LNCaP clone FGC (cell line): ENCODE data around the gene ERBB2.

ENCODE experiments used
- DNase-seq: peaks from one replicate; pipeline ENCODE4 v3.0.0-alpha.2; 2011; ENCODE audit warnings: low read depth
- H3K4me3 ChIP-seq: 2 replicates; pipeline ENCODE4 v1.5.1; 2011; ENCODE audit warnings: mild to moderate bottlenecking, low read depth, low read length, control low read depth
- TF ChIP-seq, protein P1 (sequence below): IDR thresholded peaks from 2 replicates; pipeline ENCODE4 v1.5.1; 2012; ENCODE audit warnings: mild to moderate bottlenecking; ENCODE audit not compliant: control insufficient read depth, insufficient read depth; ENCODE audit errors: extremely low read depth

ERBB2 gene

DNA sequence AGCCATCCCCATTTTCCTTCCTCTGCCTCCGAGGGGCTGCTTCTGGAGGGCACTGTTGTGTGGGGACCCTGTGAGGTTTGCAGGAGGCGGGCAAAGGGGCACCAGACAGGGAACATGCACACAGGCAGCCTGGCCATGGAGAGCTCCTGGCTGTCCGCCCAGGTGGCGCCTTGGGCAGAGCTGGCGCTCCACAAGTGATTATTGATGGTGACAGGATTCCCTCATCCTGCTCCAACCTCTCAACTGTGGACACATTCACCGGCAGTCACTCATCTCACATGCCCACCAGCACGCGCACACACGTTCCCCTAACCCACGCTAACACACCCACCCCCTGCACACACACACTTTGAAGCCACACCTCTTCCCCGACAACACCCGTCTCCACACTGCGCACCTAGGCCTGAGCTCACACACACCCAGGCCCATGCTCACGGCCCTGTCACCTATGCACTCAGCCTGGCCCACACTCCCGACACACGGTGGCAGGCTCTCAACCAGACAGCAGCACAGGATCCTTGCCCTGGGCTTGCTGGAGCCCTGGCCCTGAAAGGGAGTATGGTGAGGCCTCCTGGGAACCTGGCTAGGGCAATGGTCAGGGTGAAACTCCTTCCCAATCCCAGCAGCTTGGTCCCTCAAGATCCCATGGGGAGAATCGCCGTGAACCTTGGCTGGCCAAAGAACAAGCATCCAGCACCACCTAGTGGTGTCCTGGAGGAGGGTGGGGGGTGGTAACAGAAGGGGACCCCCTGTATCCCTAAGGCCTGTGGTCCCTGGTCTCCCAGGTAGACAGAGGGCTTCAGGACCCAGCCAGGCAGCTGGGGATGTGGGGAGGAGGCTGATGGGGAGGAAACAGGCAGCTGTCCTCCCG, 28.0 kb upstream of the ERBB2 start:
- H3K4me3 ChIP-seq: no peak overlapping the region
- DNase-seq: no peak
- TF ChIP-seq, protein P1, sequence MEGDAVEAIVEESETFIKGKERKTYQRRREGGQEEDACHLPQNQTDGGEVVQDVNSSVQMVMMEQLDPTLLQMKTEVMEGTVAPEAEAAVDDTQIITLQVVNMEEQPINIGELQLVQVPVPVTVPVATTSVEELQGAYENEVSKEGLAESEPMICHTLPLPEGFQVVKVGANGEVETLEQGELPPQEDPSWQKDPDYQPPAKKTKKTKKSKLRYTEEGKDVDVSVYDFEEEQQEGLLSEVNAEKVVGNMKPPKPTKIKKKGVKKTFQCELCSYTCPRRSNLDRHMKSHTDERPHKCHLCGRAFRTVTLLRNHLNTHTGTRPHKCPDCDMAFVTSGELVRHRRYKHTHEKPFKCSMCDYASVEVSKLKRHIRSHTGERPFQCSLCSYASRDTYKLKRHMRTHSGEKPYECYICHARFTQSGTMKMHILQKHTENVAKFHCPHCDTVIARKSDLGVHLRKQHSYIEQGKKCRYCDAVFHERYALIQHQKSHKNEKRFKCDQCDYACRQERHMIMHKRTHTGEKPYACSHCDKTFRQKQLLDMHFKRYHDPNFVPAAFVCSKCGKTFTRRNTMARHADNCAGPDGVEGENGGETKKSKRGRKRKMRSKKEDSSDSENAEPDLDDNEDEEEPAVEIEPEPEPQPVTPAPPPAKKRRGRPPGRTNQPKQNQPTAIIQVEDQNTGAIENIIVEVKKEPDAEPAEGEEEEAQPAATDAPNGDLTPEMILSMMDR: peak; percentile 68

- no peak for DNase-seq
- no peak overlapping the region for H3K4me3 ChIP-seq
Measured at GRCh38 chr17:39672522-39673334, 27.1 kb upstream of the ERBB2 start.

DNA sequence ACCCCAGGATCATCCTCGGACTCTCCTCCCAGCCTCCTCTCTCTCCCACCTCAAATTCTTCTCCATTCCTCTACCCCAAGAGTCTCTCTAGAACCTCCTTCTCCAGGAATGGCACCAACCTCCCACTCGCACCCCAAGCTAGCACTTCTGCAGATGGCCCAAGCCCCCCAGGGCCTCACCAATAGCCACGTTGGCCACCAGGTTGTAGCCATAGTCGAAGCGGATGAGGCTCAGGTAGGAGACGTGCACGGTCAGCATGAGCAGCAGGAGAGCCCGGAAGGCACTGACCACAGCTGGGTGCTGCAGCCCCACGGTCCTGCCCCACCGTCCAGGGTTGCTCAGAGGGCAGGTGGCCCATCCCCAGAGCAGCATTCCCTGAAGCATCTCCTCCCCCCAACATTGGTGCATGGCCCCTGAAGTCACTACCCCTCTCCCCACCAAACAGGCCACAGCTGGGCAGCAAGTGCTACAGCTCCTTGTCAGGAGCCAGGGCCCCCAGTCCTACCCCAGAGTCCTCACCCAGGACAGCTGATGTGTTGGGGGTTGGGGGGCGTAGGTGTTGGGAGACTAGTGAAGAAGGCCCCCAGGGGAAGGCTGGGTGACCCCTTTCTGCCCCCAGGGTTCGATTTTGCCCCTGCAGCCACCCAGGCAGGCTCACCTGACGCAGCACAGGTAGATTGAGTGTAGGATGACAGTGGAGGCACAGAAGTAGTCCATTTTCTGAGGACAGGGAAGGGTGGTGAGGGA, 26.4 kb upstream of the ERBB2 start:
- TF ChIP-seq, protein P1: no peak
- H3K4me3 ChIP-seq: no peak overlapping the region
- DNase-seq: no peak

More at GRCh38 chr17:39672522-39673334, 27.1 kb upstream of the ERBB2 start:
- TF ChIP-seq, protein P1: no peak

DNA sequence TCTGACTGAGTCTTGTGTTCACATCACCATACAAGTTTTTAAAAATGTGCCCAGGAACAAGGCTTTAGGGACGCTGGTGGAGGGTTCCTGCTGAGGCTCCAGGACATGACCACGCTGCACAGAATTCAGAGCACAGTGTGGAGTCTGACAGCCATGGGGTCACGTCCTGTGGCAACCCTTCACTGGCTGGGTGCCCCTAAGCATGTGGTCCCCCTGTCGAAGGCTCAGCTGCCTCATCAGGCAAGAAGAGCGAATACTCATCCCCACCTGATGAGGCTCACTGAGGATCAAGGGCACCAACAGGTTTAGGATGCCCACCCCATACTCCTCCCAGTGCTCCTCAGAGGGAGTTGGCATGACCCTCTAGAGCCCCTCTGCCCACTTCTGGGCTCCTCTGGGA, 25.7 kb upstream of the ERBB2 start:
- no peak for DNase-seq
- H3K4me3 ChIP-seq: no peak overlapping the region
- TF ChIP-seq, protein P1: no peak

DNA sequence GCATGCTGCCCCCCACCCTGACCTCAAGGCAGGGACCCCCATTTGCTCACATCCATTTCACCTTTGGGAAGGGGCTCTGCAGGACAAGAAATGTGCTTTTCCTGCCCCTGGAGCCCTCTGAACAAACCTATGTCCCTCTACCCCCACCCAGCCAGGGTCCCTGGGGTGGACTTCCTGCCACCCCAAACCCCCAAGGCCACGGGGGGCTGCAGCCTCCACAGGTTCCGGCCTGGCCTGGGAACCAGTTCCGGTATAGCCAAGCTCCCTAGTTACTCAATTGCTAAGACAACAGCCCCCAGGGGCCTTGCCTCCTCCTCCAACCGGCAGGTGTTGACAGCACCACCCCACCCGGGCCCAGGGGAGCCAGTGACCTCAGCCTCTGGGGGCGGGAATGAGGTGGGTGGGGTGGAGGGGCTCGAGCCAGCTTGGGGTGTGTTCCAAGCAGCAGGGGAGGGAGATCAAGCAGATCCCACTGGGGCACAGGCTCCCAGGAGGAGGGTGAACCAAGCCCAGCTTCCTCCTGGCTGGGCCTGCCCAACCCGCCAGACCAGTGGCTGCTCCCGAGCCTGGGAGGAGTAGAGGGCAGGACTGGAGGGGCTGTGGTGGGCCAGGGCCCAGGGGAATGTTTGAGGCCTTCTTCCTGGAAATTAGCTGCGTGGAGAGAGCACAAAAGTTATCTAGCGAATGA, 25.0 kb upstream of the ERBB2 start:
- DNase-seq: no peak
- no peak overlapping the region for H3K4me3 ChIP-seq

More for the DNA sequence above, 25.0 kb upstream of the ERBB2 start:
- TF ChIP-seq, protein P1: no peak
